NCI-H2227 treated with DMSO at 0.1 percent for 48 hours (cell line): ENCODE data around the gene COQ6.
"Not testable (repeated sequence)": the region's sequence is repeated elsewhere in the genome, so short reads cannot be mapped to it uniquely, and the experiment has no call there.

Source experiments
- DNase-seq: peaks from one replicate; lab custom pipeline; 2025; lab: John Stamatoyannopoulos, UW

COQ6 gene

GRCh38 chr14:73988065-73988464, 38.0 kb downstream of the COQ6 start:
- no peak for DNase-seq

GRCh38 chr14:73988656-73989055, 38.6 kb downstream of the COQ6 start:
- not testable (repeated sequence) for DNase-seq

GRCh38 chr14:73991092-73991491, 41.0 kb downstream of the COQ6 start:
- DNase-seq: no peak

GRCh38 chr14:73994926-73995325, 44.8 kb downstream of the COQ6 start:
- DNase-seq: not testable (repeated sequence)

GRCh38 chr14:73995977-73996378, 45.9 kb downstream of the COQ6 start:
- no peak for DNase-seq

GRCh38 chr14:73996731-73997107, 46.6 kb downstream of the COQ6 start:
- DNase-seq: no peak

- no peak for DNase-seq
These were observed 47.2 kb downstream of the COQ6 start for GRCh38 chr14:73997108-73997943.

GRCh38 chr14:73997944-73998447, 47.9 kb downstream of the COQ6 start:
- DNase-seq: peak; percentile 15

- no peak for DNase-seq
These were observed 48.6 kb downstream of the COQ6 start for GRCh38 chr14:73998726-73999125.

GRCh38 chr14:74005664-74006063, 55.6 kb downstream of the COQ6 start:
- DNase-seq: not testable (repeated sequence)

- no peak for DNase-seq
These were observed 58.9 kb downstream of the COQ6 start for GRCh38 chr14:74008843-74009499.
